Ammon's horn (tissue), 1 donor: ENCODE results near the gene PCDHB14.
"Not testable (repeated sequence)": the region's sequence is repeated elsewhere in the genome, so short reads cannot be mapped to it uniquely, and the experiment has no call there.

Experiments
- DNase-seq: peaks from one replicate; pipeline ENCODE4 v3.0.0-alpha.2; 2016; ENCODE audit warnings: low spot score

PCDHB14 gene

GRCh38 chr5:141210281-141210680 is 12.9 kb upstream of the PCDHB14 start:
- DNase-seq = not testable (repeated sequence)

- not testable (repeated sequence) for DNase-seq
Measured at GRCh38 chr5:141210849-141211248, 12.3 kb upstream of the PCDHB14 start.

- DNase-seq = peak; percentile 31
Measured at GRCh38 chr5:141213656-141214339, 9.3 kb upstream of the PCDHB14 start, which contains the start of gene PCDHB13. Gene PCDHB13 (plus strand): TSS chr5:141213919. CDS start chr5:141214124, 205 bp downstream.

GRCh38 chr5:141214583-141214982 is 8.6 kb upstream of the PCDHB14 start:
- not testable (repeated sequence) for DNase-seq

- DNase-seq = not testable (repeated sequence)
Measured at GRCh38 chr5:141215504-141215903, 7.6 kb upstream of the PCDHB14 start.

GRCh38 chr5:141216035-141216434 is 7.1 kb upstream of the PCDHB14 start:
- DNase-seq = not testable (repeated sequence)

- not testable (repeated sequence) for DNase-seq
Measured at GRCh38 chr5:141224844-141225243, 1.7 kb downstream of the PCDHB14 start.

- DNase-seq = not testable (repeated sequence)
Measured at GRCh38 chr5:141225421-141225820, 2.3 kb downstream of the PCDHB14 start.

GRCh38 chr5:141234109-141234667 is 11.0 kb downstream of the PCDHB14 start:
- DNase-seq = no peak

- DNase-seq = not testable (repeated sequence)
Measured at GRCh38 chr5:141235922-141236321, 12.8 kb downstream of the PCDHB14 start.

GRCh38 chr5:141236516-141237313 is 13.6 kb downstream of the PCDHB14 start:
- DNase-seq = no peak

GRCh38 chr5:141241496-141241895 is 18.4 kb downstream of the PCDHB14 start:
- DNase-seq = no peak

GRCh38 chr5:141245250-141245717 is 22.1 kb downstream of the PCDHB14 start, which contains the start of gene PCDHB15:
Gene PCDHB15 (plus strand): TSS chr5:141245395. CDS start chr5:141245579, 184 bp downstream.
- no peak for DNase-seq

GRCh38 chr5:141246971-141247370 is 23.8 kb downstream of the PCDHB14 start:
- not testable (repeated sequence) for DNase-seq

GRCh38 chr5:141247434-141247833 is 24.3 kb downstream of the PCDHB14 start:
- not testable (repeated sequence) for DNase-seq

GRCh38 chr5:141250576-141250975 is 27.4 kb downstream of the PCDHB14 start:
- DNase-seq = no peak

GRCh38 chr5:141258464-141258863 is 35.3 kb downstream of the PCDHB14 start:
- no peak for DNase-seq

- no peak for DNase-seq
Measured at GRCh38 chr5:141258948-141259347, 35.8 kb downstream of the PCDHB14 start.

- no peak for DNase-seq
Measured at GRCh38 chr5:141260458-141261237, 37.5 kb downstream of the PCDHB14 start.

- no peak for DNase-seq
Measured at GRCh38 chr5:141261238-141261546, 38.0 kb downstream of the PCDHB14 start.

GRCh38 chr5:141269195-141269594 is 46.1 kb downstream of the PCDHB14 start:
- no peak for DNase-seq

GRCh38 chr5:141272906-141273305 is 49.8 kb downstream of the PCDHB14 start:
- DNase-seq = no peak
